Suprapubic skin (tissue), 3 donors: ENCODE data around the gene RASL10B.

Experiments
- CTCF ChIP-seq, 2 donors: fragments of 200-600 bp in 1 of 2; fragments of 450-650 bp in 1 of 2; sonication (generic) in 1 of 2; IDR thresholded peaks; one replicate each; pipeline ENCODE4 v1.5.1; 2016 to 2019; ENCODE audit warnings: antibody characterized with exemption in 2 of 2, mild to moderate bottlenecking in 1 of 2, moderate library complexity in 1 of 2
- EP300 ChIP-seq: sonication (generic); formaldehyde crosslinking; IDR thresholded peaks from one replicate; pipeline ENCODE4 v1.6.1; 2017; ENCODE audit warnings: antibody characterized with exemption

- TF ChIP-seq CTCF (IDR thresholded peaks at IDR 0.05) (no peak), EP300 (no peak)
These were observed 22.5 kb upstream of the RASL10B start for GRCh38 chr17:35708951-35709350.
